Sigmoid colon (tissue), 4 donors: ENCODE results near the gene STRBP.

Source experiments
- CTCF ChIP-seq, 4 experiments: fragments of 450-650 bp in 3 of 4; fragments of 200-600 bp in 1 of 4; IDR thresholded peaks; one replicate each; pipeline ENCODE4 v1.5.1; 2016 to 2019; ENCODE audit warnings: antibody characterized with exemption in 4 of 4, mild to moderate bottlenecking in 3 of 4, moderate library complexity in 2 of 4
- POLR2A ChIP-seq, 2 donors: fragments of 450-650 bp; IDR thresholded peaks; one replicate each; pipeline ENCODE4 v1.6.1; 2016; ENCODE audit warnings: antibody characterized with exemption in 2 of 2, mild to moderate bottlenecking in 2 of 2, moderate library complexity in 2 of 2
- POLR2AphosphoS5 ChIP-seq, 4 donors: sonication (generic); formaldehyde crosslinking; IDR thresholded peaks; one replicate each; pipeline ENCODE4 v1.6.1; 2017; ENCODE audit warnings: antibody characterized with exemption in 4 of 4

- no peak for TF ChIP-seq CTCF (IDR thresholded peaks at IDR 0.05)
- TF ChIP-seq POLR2AphosphoS5 (IDR thresholded peaks at IDR 0.05): no peak
- TF ChIP-seq POLR2A (IDR thresholded peaks at IDR 0.05): no peak
These were observed 91.4 kb downstream of the STRBP start for GRCh38 chr9:123176949-123177348.
